ENCODE measurements around the gene EYA3.

GRCh38 chr1:28122183-28122582 lies 33.8 kb upstream of the EYA3 start:
- TF ChIP-seq POLR2A (IDR thresholded peaks at IDR 0.05) (no peak), CTCF (IDR thresholded peaks at IDR 0.05) (no peak), POLR2AphosphoS5 (IDR thresholded peaks at IDR 0.05) (no peak)
